ENCODE measurements around the gene CHD1L.
"Not testable (repeated sequence)": the region's sequence is repeated elsewhere in the genome, so short reads cannot be mapped to it uniquely, and the experiment has no call there.

The CHD1L gene

GRCh38 chr1:147264158-147264768 lies 21.8 kb downstream of the CHD1L start:
- FAIRE-seq (no peak), DNase-seq (ENCODE audit: low spot score) (no peak)

GRCh38 chr1:147266381-147266780 lies 23.9 kb downstream of the CHD1L start:
- FAIRE-seq (no peak), DNase-seq (ENCODE audit: low spot score) (no peak)

GRCh38 chr1:147267711-147268110 lies 25.2 kb downstream of the CHD1L start:
- DNase-seq (ENCODE audit: low spot score), result no peak
- FAIRE-seq, result no peak

- FAIRE-seq (no peak), DNase-seq (ENCODE audit: low spot score) (no peak)
Observed at GRCh38 chr1:147270721-147271120, 28.2 kb downstream of the CHD1L start.

- no peak for FAIRE-seq
- DNase-seq (ENCODE audit: low spot score), result no peak
Observed at GRCh38 chr1:147272042-147272441, 29.6 kb downstream of the CHD1L start.

GRCh38 chr1:147273409-147274336 lies 31.2 kb downstream of the CHD1L start:
- DNase-seq (ENCODE audit: low spot score) (peak; percentile 39), FAIRE-seq (peak; percentile 71)

GRCh38 chr1:147281950-147282349 lies 39.5 kb downstream of the CHD1L start:
- no peak for DNase-seq (ENCODE audit: low spot score)
- FAIRE-seq, result no peak

- FAIRE-seq (no peak), DNase-seq (ENCODE audit: low spot score) (no peak)
Observed at GRCh38 chr1:147283011-147283410, 40.5 kb downstream of the CHD1L start.

GRCh38 chr1:147287133-147287865 lies 44.8 kb downstream of the CHD1L start:
- DNase-seq (ENCODE audit: low spot score) (no peak), FAIRE-seq (no peak)

GRCh38 chr1:147292012-147292411 lies 49.5 kb downstream of the CHD1L start:
- peak; percentile 66 for FAIRE-seq
- peak; percentile 66 for DNase-seq (ENCODE audit: low spot score)

- FAIRE-seq (peak; percentile 85), DNase-seq (ENCODE audit: low spot score) (peak; percentile 94)
Observed at GRCh38 chr1:147292631-147293251, 50.3 kb downstream of the CHD1L start.

- DNase-seq (ENCODE audit: low spot score) (no peak), FAIRE-seq (no peak)
Observed at GRCh38 chr1:147297438-147297837, 55.0 kb downstream of the CHD1L start.

- FAIRE-seq; DNase-seq (ENCODE audit: low spot score): not testable (repeated sequence)
Observed at GRCh38 chr1:147305803-147306202, 63.3 kb downstream of the CHD1L start.

GRCh38 chr1:147316968-147317367 lies 74.5 kb downstream of the CHD1L start:
- DNase-seq (ENCODE audit: low spot score), result no peak
- FAIRE-seq, result no peak

- not testable (repeated sequence) for DNase-seq (ENCODE audit: low spot score); FAIRE-seq
Observed at GRCh38 chr1:147326933-147327687, 84.6 kb downstream of the CHD1L start.

- FAIRE-seq (no peak), DNase-seq (ENCODE audit: low spot score) (no peak)
Observed at GRCh38 chr1:147334292-147334691, 91.8 kb downstream of the CHD1L start.

GRCh38 chr1:147336291-147336690 lies 93.8 kb downstream of the CHD1L start:
- no peak for FAIRE-seq
- DNase-seq (ENCODE audit: low spot score), result no peak

- FAIRE-seq (no peak), DNase-seq (ENCODE audit: low spot score) (no peak)
Observed at GRCh38 chr1:147337040-147337630, 94.7 kb downstream of the CHD1L start.

GRCh38 chr1:147338571-147338970 lies 96.1 kb downstream of the CHD1L start:
- FAIRE-seq, result no peak
- DNase-seq (ENCODE audit: low spot score), result no peak

- DNase-seq (ENCODE audit: low spot score) (no peak), FAIRE-seq (no peak)
Observed at GRCh38 chr1:147341246-147341645, 98.8 kb downstream of the CHD1L start.
